ENCODE measurements around the gene MELK.

Gene MELK

GRCh38 chr9:36671561-36671960 lies 98.9 kb downstream of the MELK start:
- DNase-seq (ENCODE audit: low spot score), result no peak
- no peak overlapping the region for H3K27ac ChIP-seq
- TF ChIP-seq CTCF (IDR thresholded peaks at IDR 0.05), result no peak
- H3K4me3 ChIP-seq, result no peak overlapping the region

GRCh38 chr9:36676091-36676490 lies 103.4 kb downstream of the MELK start:
- DNase-seq (ENCODE audit: low spot score), result no peak
- TF ChIP-seq CTCF (IDR thresholded peaks at IDR 0.05), result no peak
- no peak overlapping the region for H3K4me3 ChIP-seq
- no peak overlapping the region for H3K27ac ChIP-seq

GRCh38 chr9:36676778-36677485 lies 104.2 kb downstream of the MELK start:
- Histone ChIP-seq H3K4me3 (no peak overlapping the region), H3K27ac (no peak overlapping the region)
- TF ChIP-seq CTCF (IDR thresholded peaks at IDR 0.05), result no peak
- DNase-seq (ENCODE audit: low spot score), result no peak

GRCh38 chr9:36677611-36678010 lies 104.9 kb downstream of the MELK start:
- H3K27ac ChIP-seq, result no peak overlapping the region
- no peak for DNase-seq (ENCODE audit: low spot score)
- no peak overlapping the region for H3K4me3 ChIP-seq
- TF ChIP-seq CTCF (IDR thresholded peaks at IDR 0.05), result no peak

- no peak for TF ChIP-seq CTCF (IDR thresholded peaks at IDR 0.05)
- no peak for DNase-seq (ENCODE audit: low spot score)
Measured at GRCh38 chr9:36679710-36680109, 107.0 kb downstream of the MELK start.

GRCh38 chr9:36686471-36686870 lies 113.8 kb downstream of the MELK start:
- Histone ChIP-seq H3K4me3 (no peak overlapping the region), H3K27ac (no peak overlapping the region)
- no peak for DNase-seq (ENCODE audit: low spot score)
- TF ChIP-seq CTCF (IDR thresholded peaks at IDR 0.05), result no peak

More at GRCh38 chr9:36679710-36680109, 107.0 kb downstream of the MELK start:
- Histone ChIP-seq H3K4me3 (no peak overlapping the region), H3K27ac (no peak overlapping the region)

- H3K4me3 ChIP-seq, result no peak overlapping the region
- H3K27ac ChIP-seq, result no peak overlapping the region
- no peak for TF ChIP-seq CTCF (IDR thresholded peaks at IDR 0.05)
- DNase-seq (ENCODE audit: low spot score), result no peak
Measured at GRCh38 chr9:36690412-36691168, 117.9 kb downstream of the MELK start.

All from coronary artery (tissue), 2 donors.